Mucosa of descending colon (tissue), 3 donors: Measurements from ENCODE around the gene TMA7B. TPM values are rescaled to one million over a fixed set of nuclear protein-coding genes. Genes with fewer than 3 reads are reported as not detected.
"Not testable (repeated sequence)": the region's sequence is repeated elsewhere in the genome, so short reads cannot be mapped to it uniquely, and the experiment has no call there.

Source experiments
- ATAC-seq: fragments of 200-7000 bp; cut with Tn5 transposase; one replicate; pipeline ENCODE4 v1.9.1; 2020; ENCODE audit warnings: mild to moderate bottlenecking, moderate library complexity
- DNase-seq, 3 donors: peaks; one replicate each; pipeline ENCODE4 v3.0.0-alpha.2; 2020
- H3K36me3 ChIP-seq: fragments of 200-600 bp; one replicate; pipeline ENCODE4 v1.8.0; 2021; ENCODE audit warnings: low read depth, mild to moderate bottlenecking
- H3K4me1 ChIP-seq: fragments of 200-600 bp; one replicate; pipeline ENCODE4 v1.8.0; 2021; ENCODE audit warnings: low read depth, mild to moderate bottlenecking
- H3K4me3 ChIP-seq: fragments of 200-600 bp; one replicate; pipeline ENCODE4 v1.8.0; 2021; ENCODE audit warnings: mild to moderate bottlenecking
- H3K9me3 ChIP-seq: fragments of 200-600 bp; one replicate; pipeline ENCODE4 v1.8.0; 2021; ENCODE audit warnings: mild to moderate bottlenecking
- intact Hi-C, 2 donors: fragments of 100-400 bp; cut with DNase I in 1 of 2; cut with micrococcal nuclease in 1 of 2; formaldehyde crosslinking; loops; one replicate each; pipeline versions ENCODE4 v1.11.0 to v1.11.1; 2022; cut with DNase I, micrococcal nuclease
- total RNA-seq, 3 donors: library from RNA; stranded (reverse); fragmentation: NEBNext Ultra II Directional in 2 of 3; extraction: Animal tissue kit (Norgen Biotek cat#: 25700) in 2 of 3; gene quantifications; one replicate each; pipeline versions ENCODE4 v1.2.1 to v1.2.4, GENCODE V29; 2021 to 2023
- TF ChIP-seq, protein P1 (sequence below): fragments of 200-600 bp; IDR thresholded peaks from one replicate; pipeline ENCODE4 v1.8.0; 2022; ENCODE audit warnings: antibody characterized with exemption, mild to moderate bottlenecking
- donor health status: DM: no; HTN: no; CAD: no; lungs with moderate emphysema.
- donor health status: DM: no; HTN: no; CAD: no.
- donor health status: DM: no; HTN: yes; CAD: no.

TMA7B gene
- total RNA-seq, 3 donors from 2014 or later = 0.22 to 0.51 (median 0.23) TPM

DNA sequence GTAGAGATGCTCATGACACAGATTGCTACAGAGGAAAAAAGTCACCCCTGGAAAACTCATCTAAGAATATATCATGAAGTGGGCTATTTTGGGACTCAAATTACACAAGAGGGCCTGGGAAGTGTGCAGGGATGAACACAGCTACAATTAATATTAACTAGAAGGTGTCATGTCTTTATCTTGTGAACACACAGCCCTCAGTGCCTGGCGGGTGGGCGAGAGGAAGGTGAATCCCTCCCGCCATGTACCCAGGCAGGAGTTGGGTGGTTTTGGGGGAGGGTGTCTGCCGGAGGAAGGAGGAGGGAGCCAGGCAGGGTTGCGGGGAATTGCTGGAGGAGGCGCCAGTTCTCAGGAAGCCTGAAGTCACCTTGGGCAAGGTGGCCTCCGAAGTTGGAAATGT is 29.4 kb downstream of the TMA7B start:
- intact Hi-C loops = no loop called here
- no peaks in the 10 kb centered on the region for H3K9me3 ChIP-seq
- no peak for DNase-seq
- no peak for ATAC-seq
- TF ChIP-seq, protein P1, sequence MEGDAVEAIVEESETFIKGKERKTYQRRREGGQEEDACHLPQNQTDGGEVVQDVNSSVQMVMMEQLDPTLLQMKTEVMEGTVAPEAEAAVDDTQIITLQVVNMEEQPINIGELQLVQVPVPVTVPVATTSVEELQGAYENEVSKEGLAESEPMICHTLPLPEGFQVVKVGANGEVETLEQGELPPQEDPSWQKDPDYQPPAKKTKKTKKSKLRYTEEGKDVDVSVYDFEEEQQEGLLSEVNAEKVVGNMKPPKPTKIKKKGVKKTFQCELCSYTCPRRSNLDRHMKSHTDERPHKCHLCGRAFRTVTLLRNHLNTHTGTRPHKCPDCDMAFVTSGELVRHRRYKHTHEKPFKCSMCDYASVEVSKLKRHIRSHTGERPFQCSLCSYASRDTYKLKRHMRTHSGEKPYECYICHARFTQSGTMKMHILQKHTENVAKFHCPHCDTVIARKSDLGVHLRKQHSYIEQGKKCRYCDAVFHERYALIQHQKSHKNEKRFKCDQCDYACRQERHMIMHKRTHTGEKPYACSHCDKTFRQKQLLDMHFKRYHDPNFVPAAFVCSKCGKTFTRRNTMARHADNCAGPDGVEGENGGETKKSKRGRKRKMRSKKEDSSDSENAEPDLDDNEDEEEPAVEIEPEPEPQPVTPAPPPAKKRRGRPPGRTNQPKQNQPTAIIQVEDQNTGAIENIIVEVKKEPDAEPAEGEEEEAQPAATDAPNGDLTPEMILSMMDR = no peak
- peaks cover 9% of the 10 kb centered on the region for H3K4me1 ChIP-seq
- no peak overlapping the region for H3K4me3 ChIP-seq
- H3K36me3 ChIP-seq = no peaks in the 10 kb centered on the region

DNA sequence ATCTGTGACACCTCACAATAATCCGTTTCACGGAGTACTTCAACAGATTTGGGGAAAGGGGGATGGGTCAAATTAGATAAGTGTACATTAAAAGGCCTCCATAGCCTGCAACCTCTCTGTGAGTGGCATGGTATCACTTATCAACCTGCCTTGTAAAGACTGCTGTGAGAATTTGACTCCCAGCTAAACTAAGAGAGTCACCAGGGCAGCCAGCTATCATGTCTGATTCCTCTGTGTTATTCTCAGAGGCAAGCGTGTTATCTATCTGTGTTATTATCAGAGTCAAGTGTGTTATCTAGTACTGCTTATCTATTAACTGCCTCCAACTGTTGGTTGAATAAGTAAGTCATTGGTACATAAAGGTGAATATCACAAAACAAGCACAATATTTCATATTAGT is 30.5 kb downstream of the TMA7B start:
- no peak for DNase-seq
- Histone ChIP-seq H3K4me3 (no peak overlapping the region), H3K9me3 (no peaks in the 10 kb centered on the region), H3K4me1 (peaks cover 7% of the 10 kb centered on the region), H3K36me3 (no peaks in the 10 kb centered on the region)
- intact Hi-C loops = no loop called here
- TF ChIP-seq, protein P1 = no peak
- ATAC-seq = no peak

DNA sequence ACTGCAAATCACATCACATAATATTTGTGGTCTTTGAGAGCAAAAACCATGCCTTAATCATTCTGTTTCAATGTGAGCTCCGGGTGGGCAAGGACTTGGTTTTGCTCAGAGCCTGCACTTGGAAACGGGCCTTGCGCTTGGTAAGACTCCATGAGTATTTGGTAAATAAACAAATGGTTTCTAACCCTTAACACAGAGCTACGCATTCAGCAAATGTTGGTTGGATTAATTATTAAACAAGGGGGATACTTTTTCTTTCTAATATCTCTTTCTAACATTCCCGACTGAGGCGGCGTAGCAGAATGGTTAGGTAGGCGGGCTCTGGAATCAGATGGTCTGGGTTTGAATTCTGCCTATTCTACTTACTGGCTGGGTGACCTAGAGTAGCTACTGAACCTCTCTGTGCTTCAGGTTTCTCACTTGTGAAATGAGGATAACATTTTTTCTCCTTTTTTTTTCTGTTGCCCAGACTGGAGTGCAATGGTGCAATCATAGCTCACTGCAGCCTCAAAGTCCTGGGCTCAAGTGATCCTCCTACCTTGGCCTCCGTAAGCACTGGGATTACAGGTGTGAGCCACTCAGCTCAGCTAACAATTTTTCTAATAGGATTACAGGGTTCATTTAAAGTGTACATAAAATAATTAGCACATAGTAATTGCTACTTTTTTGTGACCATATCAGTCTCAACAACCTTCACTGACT is 31.1 kb downstream of the TMA7B start:
- Histone ChIP-seq H3K4me3 (no peak overlapping the region), H3K9me3 (no peaks in the 10 kb centered on the region), H3K4me1 (peaks cover 5% of the 10 kb centered on the region), H3K36me3 (no peaks in the 10 kb centered on the region)
- TF ChIP-seq, protein P1 = no peak
- no peak for ATAC-seq
- no peak for DNase-seq
- intact Hi-C loops = no loop called here

DNA sequence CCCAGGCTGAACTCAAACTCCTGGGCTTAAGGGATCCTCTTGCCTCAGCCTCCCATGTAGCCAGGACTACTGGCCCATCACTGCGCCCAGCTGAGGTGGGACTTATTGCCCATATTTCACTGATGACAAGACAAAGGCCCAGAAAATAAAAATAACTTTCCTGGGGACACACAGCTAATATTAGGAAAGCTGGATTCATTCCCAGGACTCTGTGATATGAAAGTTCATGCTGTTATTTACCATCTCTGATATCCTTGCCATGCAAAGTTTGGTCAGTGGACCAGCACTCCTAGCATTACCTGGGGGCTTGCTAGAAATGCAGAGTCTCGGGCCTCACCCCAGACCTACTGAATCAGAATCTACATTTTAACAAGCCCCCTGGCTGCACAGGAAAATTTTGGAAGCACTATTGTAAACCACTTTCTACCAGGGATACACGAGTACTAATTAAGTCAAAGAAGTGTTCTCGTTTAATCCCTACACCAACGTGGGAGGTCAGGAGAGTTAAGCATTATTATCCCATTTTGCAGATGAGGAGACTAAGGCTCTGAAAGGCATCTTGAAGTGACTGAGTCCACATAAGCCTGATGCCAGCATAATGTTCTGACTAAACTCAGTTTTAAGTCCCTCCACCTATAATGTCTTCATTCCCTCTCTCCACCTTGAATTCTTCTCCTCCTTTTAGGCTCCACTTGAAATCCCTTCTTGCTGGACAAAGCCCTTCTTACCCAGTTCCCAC is 32.1 kb downstream of the TMA7B start:
- peaks cover 11% of the 10 kb centered on the region for H3K4me1 ChIP-seq
- H3K36me3 ChIP-seq = no peaks in the 10 kb centered on the region
- TF ChIP-seq, protein P1 = no peak
- H3K4me3 ChIP-seq = no peak overlapping the region
- intact Hi-C loops = no loop called here
- H3K9me3 ChIP-seq = no peaks in the 10 kb centered on the region
- ATAC-seq (no peak), DNase-seq (no peak)

DNA sequence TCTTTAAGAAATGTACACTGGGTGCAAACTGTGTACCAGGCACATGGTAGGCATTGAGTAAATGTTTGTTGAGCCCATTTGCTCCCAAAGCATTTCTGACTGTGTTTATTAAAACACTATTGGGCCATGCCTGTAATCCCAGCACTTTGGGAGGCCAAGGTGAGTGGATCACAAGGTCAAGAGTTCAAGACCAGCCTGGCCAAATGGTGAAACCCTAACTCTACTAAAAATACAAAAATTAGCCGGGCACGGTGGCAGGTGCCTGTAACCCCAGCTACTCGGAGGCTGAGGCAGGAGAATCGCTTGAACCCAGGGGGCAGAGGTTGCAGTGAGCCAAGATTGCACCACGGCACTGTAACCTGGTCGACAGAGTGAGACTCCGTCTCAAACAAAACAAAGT is 32.7 kb downstream of the TMA7B start:
- H3K9me3 ChIP-seq, H3K4me3 ChIP-seq, DNase-seq, ATAC-seq, intact Hi-C loops, H3K36me3 ChIP-seq: not testable (repeated sequence)
- H3K4me1 ChIP-seq = peaks cover 16% of the 10 kb centered on the region

DNA sequence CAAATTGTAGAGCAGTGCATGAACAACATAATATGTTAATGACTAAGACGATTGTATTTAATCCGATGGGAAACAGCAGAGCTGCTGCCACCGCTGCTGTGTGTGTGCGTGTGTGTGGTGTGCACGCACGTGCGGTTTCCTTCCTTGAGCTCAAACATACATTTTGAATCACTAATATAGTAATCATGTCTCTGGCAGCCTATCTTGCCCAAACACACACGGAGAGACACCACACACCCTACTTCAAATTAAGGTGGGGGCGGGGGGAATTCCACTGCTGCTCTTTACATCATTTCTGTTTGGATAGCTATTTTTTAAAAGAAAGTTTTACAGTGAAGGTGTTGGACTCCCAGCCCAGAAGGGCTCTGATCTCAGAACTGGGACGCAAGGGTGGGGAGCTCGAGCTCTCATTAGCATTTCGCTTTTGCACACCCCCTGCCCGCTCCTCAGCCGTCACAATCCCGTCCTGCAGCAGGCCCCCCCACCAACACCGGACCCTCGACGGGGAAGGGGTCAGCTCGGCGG is 33.9 kb downstream of the TMA7B start:
- intact Hi-C loops = no loop called here
- no peak overlapping the region for H3K4me3 ChIP-seq
- no peaks in the 10 kb centered on the region for H3K9me3 ChIP-seq
- H3K36me3 ChIP-seq = no peaks in the 10 kb centered on the region
- TF ChIP-seq, protein P1 = no peak
- H3K4me1 ChIP-seq = peaks cover 27% of the 10 kb centered on the region
- no peak for ATAC-seq
- no peak for DNase-seq
